GM18870 (cell line): ENCODE results near the gene ITGAV.

Experiments
- ATAC-seq: cut with Tn5 transposase; IDR thresholded peaks from one replicate; pipeline ENCODE4 v1.9.1; 2021; ENCODE audit warnings: moderate library complexity; ENCODE audit not compliant: unreplicated experiment

ITGAV gene

GRCh38 chr2:186714611-186715010, 124.8 kb downstream of the ITGAV start:
- ATAC-seq = no peak

GRCh38 chr2:186716004-186716403, 126.1 kb downstream of the ITGAV start:
- no peak for ATAC-seq

- no peak for ATAC-seq
Measured at GRCh38 chr2:186716899-186717298, 127.0 kb downstream of the ITGAV start.

- ATAC-seq = no peak
Measured at GRCh38 chr2:186717320-186718007, 127.6 kb downstream of the ITGAV start.

- no peak for ATAC-seq
Measured at GRCh38 chr2:186718122-186718521, 128.3 kb downstream of the ITGAV start.

- ATAC-seq = no peak
Measured at GRCh38 chr2:186718903-186719302, 129.0 kb downstream of the ITGAV start.

- no peak for ATAC-seq
Measured at GRCh38 chr2:186721956-186722355, 132.1 kb downstream of the ITGAV start.

GRCh38 chr2:186724736-186725135, 134.9 kb downstream of the ITGAV start:
- no peak for ATAC-seq

GRCh38 chr2:186725783-186726182, 135.9 kb downstream of the ITGAV start:
- no peak for ATAC-seq

- ATAC-seq = no peak
Measured at GRCh38 chr2:186726938-186727337, 137.1 kb downstream of the ITGAV start.

GRCh38 chr2:186728631-186729030, 138.8 kb downstream of the ITGAV start:
- ATAC-seq = no peak
